ENCODE results near the gene COPRS.

DNA sequence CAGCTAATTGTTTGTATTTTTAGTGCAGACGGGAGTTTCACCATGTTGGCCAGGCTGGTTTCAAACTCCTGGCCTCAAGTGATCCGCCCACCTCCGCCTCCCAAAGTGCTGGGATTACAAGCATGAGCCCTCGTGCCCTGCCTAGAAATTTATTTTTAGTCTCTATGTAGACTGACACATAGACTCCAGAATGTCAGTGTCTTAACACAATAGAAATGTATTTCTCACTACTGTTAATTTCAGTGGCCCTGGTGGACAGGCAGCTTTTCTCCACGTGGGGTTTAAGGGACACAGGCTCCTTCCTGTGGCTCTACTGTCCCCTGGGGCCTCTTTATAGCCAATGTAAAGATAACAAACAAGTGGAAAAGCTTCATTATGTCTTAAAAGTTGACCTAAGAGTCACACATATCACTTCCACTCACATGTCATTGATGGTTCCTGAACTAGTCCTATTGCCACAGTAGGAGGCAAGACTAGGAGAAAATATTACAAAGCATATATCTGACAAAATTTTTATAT is 43.8 kb downstream of the COPRS start:
- TF ChIP-seq, protein P1, sequence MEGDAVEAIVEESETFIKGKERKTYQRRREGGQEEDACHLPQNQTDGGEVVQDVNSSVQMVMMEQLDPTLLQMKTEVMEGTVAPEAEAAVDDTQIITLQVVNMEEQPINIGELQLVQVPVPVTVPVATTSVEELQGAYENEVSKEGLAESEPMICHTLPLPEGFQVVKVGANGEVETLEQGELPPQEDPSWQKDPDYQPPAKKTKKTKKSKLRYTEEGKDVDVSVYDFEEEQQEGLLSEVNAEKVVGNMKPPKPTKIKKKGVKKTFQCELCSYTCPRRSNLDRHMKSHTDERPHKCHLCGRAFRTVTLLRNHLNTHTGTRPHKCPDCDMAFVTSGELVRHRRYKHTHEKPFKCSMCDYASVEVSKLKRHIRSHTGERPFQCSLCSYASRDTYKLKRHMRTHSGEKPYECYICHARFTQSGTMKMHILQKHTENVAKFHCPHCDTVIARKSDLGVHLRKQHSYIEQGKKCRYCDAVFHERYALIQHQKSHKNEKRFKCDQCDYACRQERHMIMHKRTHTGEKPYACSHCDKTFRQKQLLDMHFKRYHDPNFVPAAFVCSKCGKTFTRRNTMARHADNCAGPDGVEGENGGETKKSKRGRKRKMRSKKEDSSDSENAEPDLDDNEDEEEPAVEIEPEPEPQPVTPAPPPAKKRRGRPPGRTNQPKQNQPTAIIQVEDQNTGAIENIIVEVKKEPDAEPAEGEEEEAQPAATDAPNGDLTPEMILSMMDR (conservative IDR thresholded peaks at IDR 0.05; ENCODE audit: low read depth, low read length): no peak
- TF ChIP-seq POLR2A (IDR thresholded peaks at IDR 0.05; ENCODE audit: low read depth, low read length): no peak
